AG04450 (cell line): ENCODE data around the gene AP2A2. TPM values are rescaled to one million over a fixed set of nuclear protein-coding genes. Genes with fewer than 3 reads are reported as not detected.

Experiments
- CTCF ChIA-PET: fragments of 300-600, 350-600 bp; formaldehyde crosslinking; extraction: SDS; loops from one replicate; lab custom pipeline; 2022; ENCODE audit warnings: antibody characterized with exemption, inconsistent platforms; lab: Charles Lee
- POLR2A ChIA-PET: fragments of 350-600 bp; formaldehyde crosslinking; extraction: SDS; loops from one replicate; lab custom pipeline; 2021; ENCODE audit warnings: antibody characterized with exemption, inconsistent platforms; lab: Yijun Ruan, JAX
- DNase-seq: peaks from one replicate; pipeline ENCODE4 v3.0.0-alpha.2; 2011; ENCODE audit warnings: low read depth, low spot score
- H3K27ac ChIP-seq: one replicate; pipeline ENCODE4 v1.5.1; 2012; ENCODE audit warnings: low read depth, low read length, control low read depth
- H3K27me3 ChIP-seq: one replicate; pipeline ENCODE4 v1.6.0; 2012; ENCODE audit warnings: low read length; ENCODE audit not compliant: control insufficient read depth, insufficient read depth
- H3K4me3 ChIP-seq: 2 replicates; pipeline ENCODE4 v1.5.1; 2011; ENCODE audit warnings: mild to moderate bottlenecking, low read depth, low read length, control low read depth
- H3K9me3 ChIP-seq: 2 replicates; pipeline ENCODE4 v1.5.1; 2012; ENCODE audit warnings: low read length; ENCODE audit not compliant: control insufficient read depth, insufficient read depth
- CTCF ChIP-seq: IDR thresholded peaks from 2 replicates; pipeline ENCODE4 v1.5.1; 2011; ENCODE audit warnings: low read depth, low read length, control low read depth, inconsistent platforms
- polyA plus RNA-seq: library from polyadenylated mRNA; depleted of rRNA; stranded (reverse); fragments of >200 nt; gene quantifications from 2 replicates; pipeline ENCODE4 v1.2.3, GENCODE V29; 2011

The AP2A2 gene
- polyA plus RNA-seq, 1 experiment = 54.2 TPM

- no peak for DNase-seq
- H3K9me3 ChIP-seq = no peaks in the 10 kb centered on the region
- no peak for TF ChIP-seq CTCF
- no peak overlapping the region for H3K4me3 ChIP-seq
- H3K27me3 ChIP-seq = no peaks in the 10 kb centered on the region
- ChIA-PET CTCF (no interaction called here), POLR2A (no interaction called here)
- H3K27ac ChIP-seq = no peak overlapping the region
Measured at GRCh38 chr11:883527-883926, 42.1 kb upstream of the AP2A2 start.

GRCh38 chr11:884578-885070, 41.0 kb upstream of the AP2A2 start:
- no peak for TF ChIP-seq CTCF
- H3K27ac ChIP-seq = no peak overlapping the region
- H3K9me3 ChIP-seq = no peaks in the 10 kb centered on the region
- H3K4me3 ChIP-seq = no peak overlapping the region
- ChIA-PET CTCF (no interaction called here), POLR2A (no interaction called here)
- no peaks in the 10 kb centered on the region for H3K27me3 ChIP-seq
- DNase-seq = no peak

- no peak for DNase-seq
- CTCF ChIA-PET = interaction anchor here (0.6 kb wide), 1 partner anchor 12 kb away, joined by 3 read pairs; no protein-coding TSS in a partner anchor
- Histone ChIP-seq H3K9me3 (no peaks in the 10 kb centered on the region), H3K27ac (no peak overlapping the region), H3K27me3 (no peaks in the 10 kb centered on the region), H3K4me3 (no peak overlapping the region)
- POLR2A ChIA-PET = no interaction called here
- no peak for TF ChIP-seq CTCF
Measured at GRCh38 chr11:886568-886967, 39.1 kb upstream of the AP2A2 start.

GRCh38 chr11:887589-887988, 38.1 kb upstream of the AP2A2 start:
- POLR2A ChIA-PET = no interaction called here
- Histone ChIP-seq H3K9me3 (no peaks in the 10 kb centered on the region), H3K4me3 (no peak overlapping the region), H3K27me3 (no peaks in the 10 kb centered on the region), H3K27ac (no peak overlapping the region)
- CTCF ChIA-PET = no interaction called here
- DNase-seq = no peak
- TF ChIP-seq CTCF = no peak

GRCh38 chr11:888310-889212, 37.1 kb upstream of the AP2A2 start:
- DNase-seq = no peak
- H3K27ac ChIP-seq = no peak overlapping the region
- H3K27me3 ChIP-seq = no peaks in the 10 kb centered on the region
- no peak for TF ChIP-seq CTCF
- CTCF ChIA-PET = no interaction called here
- POLR2A ChIA-PET = interaction anchor here (0.5 kb wide), 1 partner anchor 50 kb away, joined by 3 read pairs; no protein-coding TSS in a partner anchor
- no peak overlapping the region for H3K4me3 ChIP-seq
- no peaks in the 10 kb centered on the region for H3K9me3 ChIP-seq
